Measurements from ENCODE around the gene TRIM41. TPM values are rescaled to one million over a fixed set of nuclear protein-coding genes. Genes with fewer than 3 reads are reported as not detected.

Gene TRIM41
- total and polyA plus RNA-seq, 2 experiments from 2014 or later, result 6.2 to 8.7 TPM

DNA sequence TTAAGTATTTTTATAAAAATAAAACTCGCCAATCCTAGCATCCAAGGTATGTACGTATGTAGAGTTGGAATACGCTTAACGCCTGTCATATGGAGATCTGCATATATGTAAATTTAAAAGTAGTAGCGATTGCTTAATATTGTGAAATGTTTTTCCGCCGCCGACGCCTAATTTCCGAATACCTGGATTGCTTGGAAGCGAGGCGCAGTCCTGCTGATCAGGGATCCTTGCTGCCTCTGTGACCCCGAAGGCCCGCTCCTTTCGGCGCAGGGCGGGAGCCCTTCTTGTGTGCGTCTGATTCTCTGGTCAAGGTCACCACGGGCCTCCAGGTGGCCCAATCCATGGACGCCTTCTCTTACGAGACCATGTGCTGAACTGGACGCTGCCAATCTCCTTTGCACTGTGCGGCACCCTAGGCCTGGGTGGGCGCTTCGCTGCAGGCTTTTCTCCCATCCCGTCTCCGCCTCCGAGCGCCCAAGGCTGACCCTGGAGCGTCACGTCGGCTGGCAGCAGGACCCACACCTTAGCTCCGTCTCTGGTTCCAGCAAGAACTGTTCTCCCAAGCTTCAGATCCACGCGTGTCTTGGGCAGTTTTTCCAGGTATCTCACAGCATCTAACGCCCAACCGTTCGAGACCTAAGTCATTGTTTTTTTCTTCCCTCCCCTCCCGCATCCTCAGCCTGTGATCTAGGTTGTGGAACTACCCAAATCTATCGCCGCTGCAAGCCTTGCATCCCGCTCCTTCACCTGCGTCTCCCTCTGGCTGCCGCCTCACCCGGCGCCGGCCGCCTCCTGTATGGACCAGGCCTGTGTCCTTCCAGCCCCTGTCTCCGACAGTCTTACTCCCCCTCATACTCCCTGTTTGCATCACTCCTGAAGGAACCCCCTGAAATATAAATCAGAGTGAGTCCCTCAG lies 3.6 kb upstream of the TRIM41 start:
- Histone ChIP-seq H3K4me2 (no peak overlapping the region), H4K20me1 (replicated peaks; ENCODE audit: insufficient read depth) (no peaks in the 10 kb centered on the region; the same call in 1 of the 2 replicates), H3F3A (replicated peaks; ENCODE audit: low read depth) (peaks cover 20% of the 10 kb centered on the region), H3K36me3 (ENCODE audit: insufficient read depth) (no peaks in the 10 kb centered on the region), H3K79me2 (replicated peaks; ENCODE audit: insufficient read depth) (peaks cover 3% of the 10 kb centered on the region; the same call in 1 of the 2 replicates), H3K27me3 (ENCODE audit: insufficient read depth) (peaks cover 12% of the 10 kb centered on the region), H3K4me1 (ENCODE audit: insufficient read depth) (peaks cover 8% of the 10 kb centered on the region; the same call in 1 of the 2 replicates), H2AFZ (no peak overlapping the region), H3K27ac (ENCODE audit: low read depth) (no peak overlapping the region), H3K9me2 (ENCODE audit: insufficient read depth) (no peaks in the 10 kb centered on the region), H3K4me3 (no peak overlapping the region)
- H3K27me3 Mint-ChIP-seq (ENCODE audit: insufficient read depth, low read depth, poor library complexity), result peaks cover 66% of the 10 kb centered on the region
- H3K9me3 Mint-ChIP-seq, result peaks cover 16% of the 10 kb centered on the region
- H3K4me3 Mint-ChIP-seq, result peak overlapping the region; percentile 73
- H3K36me3 Mint-ChIP-seq (ENCODE audit: low read depth), result peaks cover 14% of the 10 kb centered on the region; the same call in 2 of the 3 replicates
- TF ChIP-seq, protein P1, sequence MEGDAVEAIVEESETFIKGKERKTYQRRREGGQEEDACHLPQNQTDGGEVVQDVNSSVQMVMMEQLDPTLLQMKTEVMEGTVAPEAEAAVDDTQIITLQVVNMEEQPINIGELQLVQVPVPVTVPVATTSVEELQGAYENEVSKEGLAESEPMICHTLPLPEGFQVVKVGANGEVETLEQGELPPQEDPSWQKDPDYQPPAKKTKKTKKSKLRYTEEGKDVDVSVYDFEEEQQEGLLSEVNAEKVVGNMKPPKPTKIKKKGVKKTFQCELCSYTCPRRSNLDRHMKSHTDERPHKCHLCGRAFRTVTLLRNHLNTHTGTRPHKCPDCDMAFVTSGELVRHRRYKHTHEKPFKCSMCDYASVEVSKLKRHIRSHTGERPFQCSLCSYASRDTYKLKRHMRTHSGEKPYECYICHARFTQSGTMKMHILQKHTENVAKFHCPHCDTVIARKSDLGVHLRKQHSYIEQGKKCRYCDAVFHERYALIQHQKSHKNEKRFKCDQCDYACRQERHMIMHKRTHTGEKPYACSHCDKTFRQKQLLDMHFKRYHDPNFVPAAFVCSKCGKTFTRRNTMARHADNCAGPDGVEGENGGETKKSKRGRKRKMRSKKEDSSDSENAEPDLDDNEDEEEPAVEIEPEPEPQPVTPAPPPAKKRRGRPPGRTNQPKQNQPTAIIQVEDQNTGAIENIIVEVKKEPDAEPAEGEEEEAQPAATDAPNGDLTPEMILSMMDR (conservative IDR thresholded peaks at IDR 0.05; ENCODE audit: low read depth in 2 of 2), result 0 out of 4 replicates have a peak, but pooled peaks of 1 of the 2 experiments have one; percentile 2
- TF ChIP-seq ZNF331 (CRISPR knock-in tag; IDR thresholded peaks at IDR 0.05; ENCODE audit: low read depth), result no peak
- no peak overlapping the region for H3K27ac Mint-ChIP-seq
- peaks cover 18% of the 10 kb centered on the region for H3K4me1 Mint-ChIP-seq
- ATAC-seq, result no peak
- DNase-seq (ENCODE audit: low spot score), result peak; percentile 35

DNA sequence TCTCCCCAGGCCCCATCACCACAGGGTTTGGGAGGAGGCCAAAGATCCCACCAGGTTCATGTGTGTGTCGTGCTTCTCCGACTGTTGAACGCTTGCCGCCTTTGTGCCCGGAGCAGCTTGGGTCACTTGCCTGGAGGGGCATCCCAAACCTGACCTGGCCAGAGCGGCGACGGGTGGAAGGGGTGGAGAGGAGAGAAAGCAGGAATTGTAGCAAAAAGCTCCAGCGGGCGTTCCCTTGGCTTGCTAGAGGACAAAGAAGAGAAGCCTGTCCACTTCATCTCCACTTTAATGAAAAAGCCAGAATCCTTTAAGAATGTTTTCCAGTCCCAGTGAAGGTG lies 2.9 kb upstream of the TRIM41 start:
- Mint-ChIP-seq H3K4me3 (peak overlapping the region; percentile 73; the same call in 2 of the 3 replicates), H3K36me3 (ENCODE audit: low read depth) (peaks cover 14% of the 10 kb centered on the region; the same call in 2 of the 3 replicates), H3K27ac (no peak overlapping the region), H3K27me3 (ENCODE audit: insufficient read depth, low read depth, poor library complexity) (peaks cover 70% of the 10 kb centered on the region), H3K9me3 (peaks cover 16% of the 10 kb centered on the region), H3K4me1 (peaks cover 21% of the 10 kb centered on the region)
- DNase-seq (ENCODE audit: low spot score), result no peak
- Histone ChIP-seq H3K9me2 (ENCODE audit: insufficient read depth) (no peaks in the 10 kb centered on the region), H3K4me3 (no peak overlapping the region), H2AFZ (no peak overlapping the region), H3K4me1 (ENCODE audit: insufficient read depth) (peaks cover 12% of the 10 kb centered on the region; the same call in 1 of the 2 replicates), H3K79me2 (replicated peaks; ENCODE audit: insufficient read depth) (peaks cover 9% of the 10 kb centered on the region), H3K27me3 (ENCODE audit: insufficient read depth) (peaks cover 12% of the 10 kb centered on the region), H3K36me3 (ENCODE audit: insufficient read depth) (no peaks in the 10 kb centered on the region), H3K4me2 (no peak overlapping the region), H3K27ac (ENCODE audit: low read depth) (no peak overlapping the region), H3F3A (replicated peaks; ENCODE audit: low read depth) (peaks cover 20% of the 10 kb centered on the region), H4K20me1 (replicated peaks; ENCODE audit: insufficient read depth) (no peaks in the 10 kb centered on the region; the same call in 1 of the 2 replicates)
- no peak for TF ChIP-seq EZH2phosphoT487 (IDR thresholded peaks at IDR 0.05; ENCODE audit: unreplicated experiment)
- TF ChIP-seq, protein P2, sequence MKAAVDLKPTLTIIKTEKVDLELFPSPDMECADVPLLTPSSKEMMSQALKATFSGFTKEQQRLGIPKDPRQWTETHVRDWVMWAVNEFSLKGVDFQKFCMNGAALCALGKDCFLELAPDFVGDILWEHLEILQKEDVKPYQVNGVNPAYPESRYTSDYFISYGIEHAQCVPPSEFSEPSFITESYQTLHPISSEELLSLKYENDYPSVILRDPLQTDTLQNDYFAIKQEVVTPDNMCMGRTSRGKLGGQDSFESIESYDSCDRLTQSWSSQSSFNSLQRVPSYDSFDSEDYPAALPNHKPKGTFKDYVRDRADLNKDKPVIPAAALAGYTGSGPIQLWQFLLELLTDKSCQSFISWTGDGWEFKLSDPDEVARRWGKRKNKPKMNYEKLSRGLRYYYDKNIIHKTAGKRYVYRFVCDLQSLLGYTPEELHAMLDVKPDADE (IDR thresholded peaks at IDR 0.05), result no peak
- TF ChIP-seq POLR2AphosphoS5 (IDR thresholded peaks at IDR 0.05; ENCODE audit: low read depth), result no peak
- no peak for ATAC-seq

Data from GM23338 (cell line).